K562 (cell line): ENCODE measurements around the gene FITM2. TPM values are rescaled to one million over a fixed set of nuclear protein-coding genes. Genes with fewer than 3 reads are reported as not detected.

Experiments used
- ADNP ChIP-seq: fragments of 200-800 bp; sonication (Bioruptor generic); IDR thresholded peaks from 2 replicates; pipeline ENCODE4 v1.6.1; 2016; ENCODE audit warnings: missing genetic modification characterization, missing compliant biosample characterization
- ASH1L ChIP-seq: fragments of 450-650 bp; IDR thresholded peaks from 2 replicates; pipeline ENCODE4 v1.6.1; 2018; ENCODE audit warnings: borderline replicate concordance, mild to moderate bottlenecking, low read depth; ENCODE audit not compliant: partially characterized antibody
- CBX5 ChIP-seq: IDR thresholded peaks from 2 replicates; pipeline ENCODE4 v1.6.1; 2014; ENCODE audit warnings: low read depth, borderline replicate concordance
- CHD4 ChIP-seq: fragments of 200-600 bp; sonication (generic); IDR thresholded peaks from 3 replicates; pipeline ENCODE4 v1.6.1; 2012; ENCODE audit warnings: low read depth, mild to moderate bottlenecking, mixed read lengths, low read length, inconsistent platforms; ENCODE audit not compliant: insufficient read depth, insufficient replicate concordance, poor library complexity, severe bottlenecking
- FOSL1 ChIP-seq: fragments of 200-800 bp; sonication (Bioruptor generic); conservative IDR thresholded peaks from 2 replicates; pipeline ENCODE4 v1.6.1; 2016; ENCODE audit warnings: missing genetic modification characterization, missing compliant biosample characterization
- FOXP4 ChIP-seq: sonication (generic); formaldehyde crosslinking; IDR thresholded peaks from 2 replicates; pipeline ENCODE4 v1.8.0; 2022; ENCODE audit warnings: mild to moderate bottlenecking, missing genetic modification reagents, borderline replicate concordance
- HDGF ChIP-seq: fragments of 450-650 bp; IDR thresholded peaks from 2 replicates; pipeline ENCODE4 v1.6.1; 2016
- KDM1A ChIP-seq, 2 experiments: fragments of 450-650 bp; IDR thresholded peaks; 2 replicates each; pipeline ENCODE4 v1.6.1; 2016; ENCODE audit warnings: mild to moderate bottlenecking in 2 of 2
- KDM4B ChIP-seq, 2 experiments: fragments of 450-650 bp in 1 of 2; sonication (generic) in 1 of 2; IDR thresholded peaks; 2 replicates each; pipeline ENCODE4 v1.6.1; 2016 to 2017; ENCODE audit warnings: borderline replicate concordance in 2 of 2, antibody characterized with exemption in 1 of 2, low read depth in 1 of 2, mild to moderate bottlenecking in 1 of 2
- MYBL2 ChIP-seq, 2 experiments: fragments of 450-650 bp in 1 of 2; sonication (generic) in 1 of 2; formaldehyde crosslinking in 1 of 2; IDR thresholded peaks; 2 replicates each; pipeline versions ENCODE4 v1.6.1 to v1.8.1; 2017 to 2022; ENCODE audit warnings: borderline replicate concordance in 1 of 2, inconsistent platforms in 1 of 2, low read depth in 1 of 2, mild to moderate bottlenecking in 1 of 2, missing genetic modification reagents in 1 of 2, moderate library complexity in 1 of 2
- NONO ChIP-seq, 2 experiments: fragments of 200-400 bp in 1 of 2; fragments of 450-650 bp in 1 of 2; formaldehyde crosslinking in 1 of 2; IDR thresholded peaks; 2 replicates each; pipeline ENCODE4 v1.6.1; 2017; ENCODE audit warnings: low read depth in 2 of 2, mild to moderate bottlenecking in 2 of 2, moderate library complexity in 2 of 2, low read length in 1 of 2
- PHB ChIP-seq: fragments of 250-450 bp; sonication (Bioruptor Pico); IDR thresholded peaks from 2 replicates; pipeline ENCODE4 v1.5.0; 2021
- POLR2G ChIP-seq: fragments of 200-400 bp; formaldehyde crosslinking; IDR thresholded peaks from 2 replicates; pipeline ENCODE4 v1.6.1; 2017; ENCODE audit warnings: low read depth, mild to moderate bottlenecking, antibody characterized with exemption, low read length, moderate library complexity
- POLR3G ChIP-seq: IDR thresholded peaks from 2 replicates; pipeline ENCODE4 v1.6.1; 2011; ENCODE audit not compliant: insufficient read length, insufficient replicate concordance; ENCODE audit errors: extremely low read depth
- SMAD2 ChIP-seq: fragments of 150-350 bp; IDR thresholded peaks from 2 replicates; pipeline ENCODE4 v1.6.1; 2014; ENCODE audit warnings: low read depth, mild to moderate bottlenecking, low read length
- SREBF2 ChIP-seq: sonication (generic); formaldehyde crosslinking; IDR thresholded peaks from 2 replicates; pipeline ENCODE4 v1.4.0; 2020; ENCODE audit warnings: mild to moderate bottlenecking, missing genetic modification reagents
- ZBTB1 ChIP-seq: sonication (generic); formaldehyde crosslinking; IDR thresholded peaks from 2 replicates; pipeline ENCODE4 v1.8.1; 2023; ENCODE audit warnings: missing genetic modification reagents, low read depth, mild to moderate bottlenecking, borderline replicate concordance
- ZFP1 ChIP-seq: fragments of 450-650 bp; formaldehyde crosslinking; IDR thresholded peaks from 2 replicates; pipeline ENCODE4 v1.4.0; 2020; ENCODE audit warnings: mild to moderate bottlenecking, mixed read lengths
- ZNF263 ChIP-seq: sonication (generic); formaldehyde crosslinking; IDR thresholded peaks from 2 replicates; pipeline ENCODE4 v1.8.0; 2022; ENCODE audit warnings: mild to moderate bottlenecking, missing genetic modification reagents, borderline replicate concordance
- ZNF518B ChIP-seq: fragments of 250-450 bp; sonication (Bioruptor Pico); IDR thresholded peaks from 2 replicates; pipeline ENCODE4 v1.5.0; 2021; ENCODE audit warnings: mild to moderate bottlenecking, moderate library complexity
- ZNF717 ChIP-seq: fragments of 250-450 bp; sonication (Bioruptor Pico); IDR thresholded peaks from 2 replicates; pipeline ENCODE4 v1.5.0; 2021
- polyA plus RNA-seq, 8 experiments: library from polyadenylated mRNA; depleted of rRNA in 4 of 8; stranded (reverse) in 5 of 8; unstranded in 3 of 8; fragments of >200 nt; fragmentation: Nextera tagmentation in 2 of 8; fragmentation: Illumina TruSeq in 1 of 8; extraction: Ambion mirVana in 2 of 8; extraction: Trizol in 1 of 8; gene quantifications; 2 replicates each; pipeline versions ENCODE4 v1.2.1 to v1.2.3, GENCODE V29; 2011 to 2014; ENCODE audit warnings: inconsistent platforms in 1 of 8, missing spikeins in 1 of 8
- total RNA-seq, 7 experiments: library from RNA; depleted of rRNA in 6 of 7; stranded (reverse); fragments of >200 nt in 6 of 7; fragmentation: Illumina TruSeq in 2 of 7; extraction: Trizol in 2 of 7; gene quantifications; 2 replicates each; pipeline versions ENCODE4 v1.2.1 to v1.2.3, GENCODE V29; 2011 to 2021; ENCODE audit warnings: low replicate concordance in 1 of 7

Gene FITM2
- total and polyA plus RNA-seq, 9 of the 15 experiments (the other 6 are each of a cell fraction or from before 2014, with no cell fraction given): 0.64 to 2.8 (median 1.8) TPM

- TF ChIP-seq FOXP4 (no peak), ZNF717 (CRISPR knock-in tag) (no peak), SMAD2 (no peak), POLR2G (no peak), KDM4B (IDR thresholded peaks at IDR 0.05; ENCODE audit: borderline replicate concordance in 2 of 2, low read depth in 1 of 2) (no peak), ZNF263 (CRISPR knock-in tag) (no peak), ADNP (tag) (peak; percentile 46; the same call in 1 of the 2 replicates), NONO (IDR thresholded peaks at IDR 0.05; ENCODE audit: low read depth in 2 of 2, low read length in 1 of 2) (no peak), SREBF2 (CRISPR knock-in tag) (no peak), KDM1A (IDR thresholded peaks at IDR 0.05) (peak; percentile 40 to 48; a peak in 1 of 4 replicates), ASH1L (no peak), MYBL2 (IDR thresholded peaks at IDR 0.05; ENCODE audit: low read depth) (no peak), MYBL2 (CRISPR knock-in tag; IDR thresholded peaks at IDR 0.05; ENCODE audit: borderline replicate concordance) (no peak), HDGF (no peak), ZFP1 (CRISPR knock-in tag) (no peak), FOSL1 (no peak), CHD4 (peak; percentile 62), CBX5 (no peak), PHB (CRISPR knock-in tag) (no peak), POLR3G (no peak), ZNF518B (no peak), ZBTB1 (CRISPR knock-in tag) (no peak)
Observed at GRCh38 chr20:44297721-44298120, 13.3 kb downstream of the FITM2 start (continued).
